ENCODE results near the gene SLC17A2. TPM values are rescaled to one million over a fixed set of nuclear protein-coding genes. Genes with fewer than 3 reads are reported as not detected.

Gene SLC17A2
- total and polyA plus RNA-seq, 2 of the 13 experiments (the other 11 are each of a cell fraction or from before 2014, with no cell fraction given) = 11.2 to 32.4 TPM

- no peak for TF ChIP-seq RORA (CRISPR knock-in tag; IDR thresholded peaks at IDR 0.05)
These were observed 45.6 kb upstream of the SLC17A2 start (continued) for GRCh38 chr6:25975923-25976560.

GRCh38 chr6:25973923-25974555, 43.5 kb upstream of the SLC17A2 start:
- no peak for ATAC-seq
- TF ChIP-seq FOXA3 (CRISPR knock-in tag; IDR thresholded peaks at IDR 0.05) = no peak
- TF ChIP-seq ZNF605 (CRISPR knock-in tag; IDR thresholded peaks at IDR 0.05) = no peak
- TF ChIP-seq ZSCAN9 (CRISPR knock-in tag; IDR thresholded peaks at IDR 0.05; ENCODE audit: borderline replicate concordance) = no peak
- TF ChIP-seq ARNT (IDR thresholded peaks at IDR 0.05) = no peak
- no peak for TF ChIP-seq JARID2 (CRISPR knock-in tag; IDR thresholded peaks at IDR 0.05; ENCODE audit: insufficient replicate concordance)
- TF ChIP-seq, protein P1, sequence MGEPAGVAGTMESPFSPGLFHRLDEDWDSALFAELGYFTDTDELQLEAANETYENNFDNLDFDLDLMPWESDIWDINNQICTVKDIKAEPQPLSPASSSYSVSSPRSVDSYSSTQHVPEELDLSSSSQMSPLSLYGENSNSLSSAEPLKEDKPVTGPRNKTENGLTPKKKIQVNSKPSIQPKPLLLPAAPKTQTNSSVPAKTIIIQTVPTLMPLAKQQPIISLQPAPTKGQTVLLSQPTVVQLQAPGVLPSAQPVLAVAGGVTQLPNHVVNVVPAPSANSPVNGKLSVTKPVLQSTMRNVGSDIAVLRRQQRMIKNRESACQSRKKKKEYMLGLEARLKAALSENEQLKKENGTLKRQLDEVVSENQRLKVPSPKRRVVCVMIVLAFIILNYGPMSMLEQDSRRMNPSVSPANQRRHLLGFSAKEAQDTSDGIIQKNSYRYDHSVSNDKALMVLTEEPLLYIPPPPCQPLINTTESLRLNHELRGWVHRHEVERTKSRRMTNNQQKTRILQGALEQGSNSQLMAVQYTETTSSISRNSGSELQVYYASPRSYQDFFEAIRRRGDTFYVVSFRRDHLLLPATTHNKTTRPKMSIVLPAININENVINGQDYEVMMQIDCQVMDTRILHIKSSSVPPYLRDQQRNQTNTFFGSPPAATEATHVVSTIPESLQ (CRISPR knock-in tag; conservative IDR thresholded peaks at IDR 0.05) = no peak
- no peak for TF ChIP-seq SP140L (CRISPR knock-in tag; IDR thresholded peaks at IDR 0.05; ENCODE audit: borderline replicate concordance)
- no peak for TF ChIP-seq SALL1 (CRISPR knock-in tag; IDR thresholded peaks at IDR 0.05)
- TF ChIP-seq ZNF143 (CRISPR knock-in tag; IDR thresholded peaks at IDR 0.05) = no peak
- TF ChIP-seq CAMTA2 (CRISPR knock-in tag; IDR thresholded peaks at IDR 0.05; ENCODE audit: borderline replicate concordance) = no peak
- TF ChIP-seq PHF8 (CRISPR knock-in tag; IDR thresholded peaks at IDR 0.05) = no peak
- TF ChIP-seq ZNF775 (CRISPR knock-in tag; IDR thresholded peaks at IDR 0.05; ENCODE audit: borderline replicate concordance) = no peak
- TF ChIP-seq, protein P2, sequence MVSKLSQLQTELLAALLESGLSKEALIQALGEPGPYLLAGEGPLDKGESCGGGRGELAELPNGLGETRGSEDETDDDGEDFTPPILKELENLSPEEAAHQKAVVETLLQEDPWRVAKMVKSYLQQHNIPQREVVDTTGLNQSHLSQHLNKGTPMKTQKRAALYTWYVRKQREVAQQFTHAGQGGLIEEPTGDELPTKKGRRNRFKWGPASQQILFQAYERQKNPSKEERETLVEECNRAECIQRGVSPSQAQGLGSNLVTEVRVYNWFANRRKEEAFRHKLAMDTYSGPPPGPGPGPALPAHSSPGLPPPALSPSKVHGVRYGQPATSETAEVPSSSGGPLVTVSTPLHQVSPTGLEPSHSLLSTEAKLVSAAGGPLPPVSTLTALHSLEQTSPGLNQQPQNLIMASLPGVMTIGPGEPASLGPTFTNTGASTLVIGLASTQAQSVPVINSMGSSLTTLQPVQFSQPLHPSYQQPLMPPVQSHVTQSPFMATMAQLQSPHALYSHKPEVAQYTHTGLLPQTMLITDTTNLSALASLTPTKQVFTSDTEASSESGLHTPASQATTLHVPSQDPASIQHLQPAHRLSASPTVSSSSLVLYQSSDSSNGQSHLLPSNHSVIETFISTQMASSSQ (IDR thresholded peaks at IDR 0.05; ENCODE audit: low read depth) = no peak
- TF ChIP-seq, protein P2 (CRISPR knock-in tag; IDR thresholded peaks at IDR 0.05; ENCODE audit: borderline replicate concordance) = no peak
- TF ChIP-seq SP2 (CRISPR knock-in tag; IDR thresholded peaks at IDR 0.05) = no peak

More at GRCh38 chr6:25973923-25974555, 43.5 kb upstream of the SLC17A2 start:
- peaks cover 8 to 55% of the 10 kb centered on the region in 2 experiments for H3K36me3 ChIP-seq (replicated peaks in 1 of 2; ENCODE audit: control insufficient read depth in 1 of 2, insufficient read depth in 2 of 2, low read length in 2 of 2)
- no peaks in the 10 kb centered on the region for H4K20me1 ChIP-seq (ENCODE audit: insufficient read depth, low read length)
- in situ Hi-C loops (cut with HindIII; ENCODE audit: extremely low pct_ligation_motif_present, low pct_unique_long_range_greater_than_20kb) = no loop called here
- H3K27me3 ChIP-seq (ENCODE audit: control insufficient read depth in 1 of 2, insufficient read depth in 2 of 2, low read length in 2 of 2) = no peaks in the 10 kb centered on the region
- no peak overlapping the region for H3K4me3 ChIP-seq (replicated peaks in 1 of 3; ENCODE audit: insufficient read depth in 1 of 3, low read depth in 2 of 3, low read length in 3 of 3)
- no peak for FAIRE-seq
- no peaks in the 10 kb centered on the region for H3K79me2 ChIP-seq (ENCODE audit: insufficient read depth, low read length)
- CTCF ChIA-PET (ENCODE audit: low intra/inter-chr PET ratio, low total read pairs) = no interaction called here
- no peak overlapping the region for H3K4me2 ChIP-seq (ENCODE audit: low read depth, low read length)
- H3K27ac ChIP-seq (ENCODE audit: extremely low read length, insufficient read depth, low read length) = no peak overlapping the region
- H3K4me1 ChIP-seq (ENCODE audit: insufficient read depth, low read length) = no peaks in the 10 kb centered on the region
- H3K9me3 ChIP-seq (ENCODE audit: low read length) = no peaks in the 10 kb centered on the region
- WGBS (ENCODE audit: low lambda C conversion rate) = 95% methylated on average over 2 of the region's 2 CpGs
- no TSS peak for BruUV-seq (replicated peaks)
- intact Hi-C loops (cut with micrococcal nuclease; ENCODE audit: unreplicated experiment) = no loop called here
- POLR2A ChIA-PET = interaction anchor here (1.0 kb wide), 1 partner anchor 19 kb away, joined by 4 read pairs; no protein-coding TSS in a partner anchor
- H3K9ac ChIP-seq (ENCODE audit: insufficient read depth, low read depth, low read length) = no peak overlapping the region
- H2AFZ ChIP-seq (ENCODE audit: low read length) = no peak overlapping the region
- no peak for DNase-seq (ENCODE audit: low spot score)
